SIG-M5 treated with dmso at 0.1 percent for 504 hours (cell line): ENCODE measurements around the gene PNMA3.
A peak's percentile ranks its signal among the peaks of the same experiment; 100 is the strongest.
"Not testable (repeated sequence)": the region's sequence is repeated elsewhere in the genome, so short reads cannot be mapped to it uniquely, and the experiment has no call there.

Experiments
- DNase-seq: peaks from one replicate; lab custom pipeline; 2025; ENCODE audit not compliant: unreplicated experiment; lab: John Stamatoyannopoulos, UW

PNMA3 gene

GRCh38 chrX:153055871-153056749, at the start of gene PNMA3:
Gene PNMA3 (plus strand): TSS chrX:153056470. CDS start chrX:153057056, 586 bp downstream.
- no peak for DNase-seq

- DNase-seq, result not testable (repeated sequence)
Observed at GRCh38 chrX:153017174-153017573, 39.1 kb upstream of the PNMA3 start.

GRCh38 chrX:153019166-153019565, 37.1 kb upstream of the PNMA3 start:
- DNase-seq, result no peak

- DNase-seq, result not testable (repeated sequence)
Observed at GRCh38 chrX:153026501-153026900, 29.8 kb upstream of the PNMA3 start.

GRCh38 chrX:153028487-153028886, 27.8 kb upstream of the PNMA3 start:
- DNase-seq, result not testable (repeated sequence)

- no peak for DNase-seq
Observed at GRCh38 chrX:153029162-153029561, 27.1 kb upstream of the PNMA3 start.

- no peak for DNase-seq
Observed at GRCh38 chrX:153029875-153030274, 26.4 kb upstream of the PNMA3 start.

- no peak for DNase-seq
Observed at GRCh38 chrX:153030801-153031200, 25.5 kb upstream of the PNMA3 start.

GRCh38 chrX:153032397-153033118, 23.7 kb upstream of the PNMA3 start:
- DNase-seq, result peak; percentile 32

- DNase-seq, result no peak
Observed at GRCh38 chrX:153049093-153049492, 7.2 kb upstream of the PNMA3 start.

- DNase-seq, result no peak
Observed at GRCh38 chrX:153052534-153052933, 3.7 kb upstream of the PNMA3 start.

- no peak for DNase-seq
Observed at GRCh38 chrX:153057281-153057680, 1.0 kb downstream of the PNMA3 start.

- no peak for DNase-seq
Observed at GRCh38 chrX:153059191-153060094, 3.2 kb downstream of the PNMA3 start.

GRCh38 chrX:153060095-153060445, 3.8 kb downstream of the PNMA3 start:
- no peak for DNase-seq

- no peak for DNase-seq
Observed at GRCh38 chrX:153061732-153062131, 5.5 kb downstream of the PNMA3 start.

- no peak for DNase-seq
Observed at GRCh38 chrX:153063315-153063714, 7.0 kb downstream of the PNMA3 start.

GRCh38 chrX:153064061-153064460, 7.8 kb downstream of the PNMA3 start:
- no peak for DNase-seq

GRCh38 chrX:153065389-153065788, 9.1 kb downstream of the PNMA3 start:
- no peak for DNase-seq

GRCh38 chrX:153066402-153066801, 10.1 kb downstream of the PNMA3 start:
- not testable (repeated sequence) for DNase-seq

GRCh38 chrX:153071909-153072583, 15.8 kb downstream of the PNMA3 start, which contains the start of gene PNMA6A:
Gene PNMA6A (plus strand): TSS chrX:153072454. CDS start chrX:153073063, 609 bp downstream.
- DNase-seq, result not testable (repeated sequence)
